RPMI8226 (cell line): Measurements from ENCODE around the gene CMSS1.

ENCODE experiments used
- DNase-seq: peaks from one replicate; pipeline ENCODE4 v3.0.0-alpha.2; 2015

Gene CMSS1

DNA sequence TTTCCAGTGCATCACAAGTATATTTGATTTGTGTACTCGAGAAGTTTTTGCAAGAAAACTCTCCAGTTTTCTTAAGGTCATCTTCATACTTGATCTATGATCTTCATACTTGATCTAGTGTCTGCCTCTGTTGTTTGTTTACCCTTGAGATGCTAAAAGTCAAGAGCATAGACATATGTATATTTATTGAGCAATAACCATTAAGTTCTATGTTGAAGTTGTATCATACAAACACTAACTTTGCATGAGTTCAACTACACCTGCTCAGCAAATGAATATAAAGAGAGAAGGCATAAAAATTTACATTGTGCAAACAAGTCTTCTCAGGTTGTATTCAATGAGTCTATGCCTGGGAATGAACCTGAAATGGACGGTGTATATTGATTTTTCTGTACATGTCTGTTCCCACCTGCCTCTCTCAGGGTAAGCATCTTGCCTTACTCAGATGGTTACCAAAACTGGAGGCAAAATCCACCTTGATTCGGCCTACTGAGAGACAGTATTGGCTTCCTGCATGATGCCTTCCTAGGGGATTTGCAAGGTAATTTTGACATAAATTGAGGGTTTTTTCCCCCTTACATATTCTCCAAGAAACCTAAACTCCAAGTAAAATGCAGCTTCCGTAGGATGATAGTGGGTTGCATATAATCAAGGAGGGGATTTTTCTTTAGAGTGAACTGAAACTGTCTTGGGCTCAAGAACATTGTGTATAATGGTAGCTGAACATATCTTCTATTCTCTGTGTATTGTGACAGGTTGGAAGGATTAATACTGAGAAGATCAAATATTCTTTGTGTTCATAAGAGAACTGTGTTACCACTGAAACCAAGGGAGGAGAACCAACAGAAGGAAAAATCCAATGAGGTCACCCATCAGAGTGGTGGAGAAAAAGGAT, 186.2 kb downstream of the CMSS1 start:
- no peak for DNase-seq

DNA sequence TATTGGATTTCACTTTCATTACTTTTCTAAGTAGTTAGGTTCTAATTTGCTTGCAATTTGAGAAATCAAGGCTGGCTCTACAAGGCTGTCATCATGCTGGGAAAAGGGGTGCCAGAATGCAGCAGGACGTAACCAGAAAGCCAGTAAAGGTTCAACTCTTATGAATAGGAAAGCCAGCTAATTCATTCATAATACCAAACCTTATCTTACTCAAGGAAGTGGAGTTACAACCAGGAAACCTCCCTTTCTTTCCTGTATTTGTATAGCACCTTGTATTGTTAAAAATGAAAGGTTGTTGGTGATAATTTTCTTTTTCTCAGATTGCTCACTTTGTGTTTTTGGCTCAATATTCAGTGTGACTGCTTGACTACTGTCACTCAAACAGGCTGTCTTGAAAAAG, 187.3 kb downstream of the CMSS1 start:
- no peak for DNase-seq

DNA sequence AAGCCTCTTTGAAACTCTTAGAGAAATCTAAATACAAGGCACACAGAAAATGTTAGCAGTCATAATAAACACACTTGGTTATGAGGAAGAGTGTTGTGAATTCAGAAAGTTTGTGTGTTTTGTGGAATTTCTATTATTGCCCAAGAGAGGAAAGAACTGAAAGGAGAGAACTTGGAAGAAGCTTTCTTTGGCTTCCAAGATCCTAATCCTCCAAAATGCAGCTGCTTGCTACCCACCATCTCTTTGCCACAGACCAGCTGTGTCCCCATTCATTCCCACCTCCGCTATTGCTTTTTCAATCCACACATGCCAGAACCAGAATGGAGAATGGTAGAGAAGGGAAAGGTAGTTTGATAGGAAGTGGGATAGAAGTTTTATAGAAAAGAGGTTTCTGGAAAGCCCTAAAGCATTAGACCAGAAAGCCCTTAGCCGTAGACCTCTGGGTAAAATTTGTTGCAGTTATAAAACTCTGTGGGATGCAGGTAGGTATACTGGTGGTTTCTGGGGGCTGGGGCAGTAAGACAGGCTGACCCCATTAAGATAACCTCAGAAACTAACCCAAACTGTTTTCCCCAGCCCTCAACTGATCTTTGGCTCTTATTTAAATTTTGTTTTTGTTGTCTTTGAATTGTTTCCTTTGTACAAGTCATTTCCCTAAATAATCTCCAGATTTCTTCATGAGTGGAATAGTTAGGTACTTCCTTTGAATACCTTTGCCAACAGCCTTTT, 188.2 kb downstream of the CMSS1 start:
- no peak for DNase-seq

GRCh38 chr3:100006570-100007271, 189.1 kb downstream of the CMSS1 start:
- no peak for DNase-seq

DNA sequence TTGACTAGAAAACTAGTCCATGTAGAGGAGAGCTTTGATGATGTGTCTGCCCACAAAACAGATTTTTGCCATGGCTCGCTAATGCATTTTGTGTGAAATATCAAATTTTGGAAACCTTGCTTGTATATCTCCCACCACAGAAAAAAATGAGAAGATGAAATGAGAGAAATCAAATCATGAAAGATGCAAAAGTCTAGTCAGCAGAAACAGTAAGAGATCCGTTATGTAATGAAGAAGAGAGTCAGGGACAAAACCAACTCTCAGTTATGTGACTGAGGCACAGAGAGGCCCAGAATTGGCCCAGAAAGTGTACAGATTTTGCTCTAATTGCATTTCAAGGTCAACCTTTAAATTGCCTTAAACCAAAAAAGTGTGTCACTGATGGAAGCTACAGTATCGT, 189.7 kb downstream of the CMSS1 start:
- no peak for DNase-seq

DNA sequence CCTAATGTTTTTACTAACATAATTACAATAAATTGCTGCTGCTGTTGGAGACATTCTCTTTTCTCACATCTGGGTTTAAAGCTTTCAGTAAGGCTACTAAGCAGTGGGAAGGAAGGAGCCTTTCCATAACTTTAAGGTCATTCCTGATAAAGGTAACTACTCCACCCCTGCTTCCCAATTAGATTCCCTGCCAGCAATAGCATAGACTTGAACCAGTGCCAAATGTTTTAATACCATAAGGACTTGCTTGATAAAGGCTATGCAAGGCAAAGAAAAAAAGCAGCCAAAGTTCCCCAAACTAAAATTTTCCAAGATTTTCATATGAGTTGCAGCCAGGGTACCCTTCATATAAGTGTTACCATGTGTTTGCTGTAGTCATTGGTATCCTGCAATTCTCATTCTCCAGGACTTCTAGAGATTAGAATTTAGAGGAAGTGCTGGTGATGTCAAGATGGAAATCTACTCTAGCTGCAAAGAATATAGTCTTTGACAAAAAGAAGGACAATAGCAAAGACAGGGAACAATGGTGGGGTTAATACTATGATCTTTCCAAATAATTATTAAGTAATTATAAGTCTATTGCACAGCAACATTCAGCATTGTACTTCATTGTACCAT, 190.5 kb downstream of the CMSS1 start:
- DNase-seq = no peak

DNA sequence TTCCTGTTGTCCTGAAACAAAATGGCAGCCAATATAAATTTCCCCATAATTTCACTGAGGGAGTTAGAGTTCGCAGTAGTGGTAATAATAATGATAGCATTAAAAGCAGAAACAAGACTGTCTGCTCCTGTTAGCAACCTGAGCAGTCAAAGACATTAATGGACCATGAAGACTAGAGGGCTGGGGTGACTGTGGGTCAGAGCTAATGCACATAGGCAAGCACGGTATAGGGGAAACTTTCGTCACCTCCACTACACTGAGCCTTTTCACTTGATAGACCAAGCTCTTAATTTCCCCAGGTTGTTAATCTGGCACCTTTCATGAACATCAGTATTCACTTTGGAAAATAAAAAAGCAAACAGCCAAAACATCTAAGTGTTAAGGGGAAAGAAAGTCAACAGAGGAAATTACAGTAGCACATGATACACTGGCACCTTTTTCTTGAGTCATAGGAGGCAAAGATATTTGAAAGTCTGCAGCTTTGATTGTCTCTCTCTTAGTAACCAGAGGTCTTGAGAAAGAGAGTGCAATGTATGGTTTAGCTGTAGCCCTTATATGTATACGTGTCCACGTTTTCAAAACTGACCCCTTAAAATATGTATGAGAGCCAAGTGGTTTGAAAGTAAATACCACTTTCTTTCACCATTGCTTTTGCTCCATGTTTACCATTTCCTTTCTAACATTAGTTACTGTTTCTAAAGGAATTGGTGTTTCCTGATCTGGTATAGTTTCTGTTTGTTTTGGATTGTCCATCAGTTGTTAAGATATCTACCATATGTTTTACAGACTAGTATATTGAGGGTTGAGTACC, 191.8 kb downstream of the CMSS1 start:
- no peak for DNase-seq

DNA sequence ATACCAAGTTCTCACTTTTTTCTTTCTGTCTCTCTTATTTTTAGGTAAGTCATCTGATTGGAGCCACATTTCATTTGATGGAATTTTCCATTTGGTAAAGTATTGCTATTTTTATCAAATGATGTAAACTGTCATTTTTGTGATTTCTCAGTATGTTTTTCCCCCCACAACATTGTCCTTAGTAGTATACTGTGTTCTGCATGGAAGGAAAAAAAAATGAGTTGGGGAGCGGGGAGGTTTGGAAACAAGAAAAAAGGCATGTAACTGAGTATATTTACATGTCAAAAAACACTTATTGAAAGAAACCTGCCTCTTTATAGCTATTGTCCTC, 192.4 kb downstream of the CMSS1 start:
- no peak for DNase-seq

DNA sequence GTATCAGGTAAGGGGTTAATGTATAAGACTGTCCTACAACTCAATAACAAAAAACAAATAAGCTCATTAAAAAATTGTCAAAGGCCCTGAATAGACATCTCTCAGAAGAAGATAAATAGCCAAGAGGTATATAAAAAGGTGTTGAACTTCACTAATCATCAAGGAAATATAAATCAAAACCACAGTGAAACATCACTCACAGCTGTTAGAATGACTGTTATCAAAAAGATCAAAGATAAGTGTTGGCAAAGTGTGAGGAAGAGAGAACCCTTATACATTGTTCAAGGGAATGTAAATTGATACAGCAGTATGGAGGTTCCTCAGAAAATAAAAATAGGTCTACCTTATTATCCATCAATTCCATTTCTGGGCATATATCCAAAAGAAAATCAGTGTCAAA, 201.1 kb downstream of the CMSS1 start:
- DNase-seq = no peak

GRCh38 chr3:100019719-100020118, 202.1 kb downstream of the CMSS1 start:
- no peak for DNase-seq

- no peak for DNase-seq
Observed at GRCh38 chr3:100020876-100021644, 203.4 kb downstream of the CMSS1 start.

DNA sequence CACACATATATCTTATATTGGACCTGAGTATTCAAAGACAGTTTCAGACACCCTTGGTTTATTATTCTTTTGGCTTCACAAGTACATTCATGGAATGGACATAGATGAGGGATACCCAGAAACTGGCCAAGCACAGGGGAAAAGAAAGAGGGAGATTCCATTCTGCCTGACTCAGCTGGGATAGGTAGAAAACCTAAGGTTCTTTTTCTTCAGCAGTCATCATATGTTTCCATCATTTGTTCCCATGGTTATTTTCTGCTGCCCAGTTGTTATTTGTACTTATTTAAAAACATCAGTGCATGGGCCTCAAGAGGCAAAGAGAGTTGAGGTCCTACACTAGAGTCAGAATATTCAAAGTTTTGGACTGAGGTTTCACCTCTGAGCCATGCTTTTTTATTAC, 204.8 kb downstream of the CMSS1 start:
- no peak for DNase-seq

DNA sequence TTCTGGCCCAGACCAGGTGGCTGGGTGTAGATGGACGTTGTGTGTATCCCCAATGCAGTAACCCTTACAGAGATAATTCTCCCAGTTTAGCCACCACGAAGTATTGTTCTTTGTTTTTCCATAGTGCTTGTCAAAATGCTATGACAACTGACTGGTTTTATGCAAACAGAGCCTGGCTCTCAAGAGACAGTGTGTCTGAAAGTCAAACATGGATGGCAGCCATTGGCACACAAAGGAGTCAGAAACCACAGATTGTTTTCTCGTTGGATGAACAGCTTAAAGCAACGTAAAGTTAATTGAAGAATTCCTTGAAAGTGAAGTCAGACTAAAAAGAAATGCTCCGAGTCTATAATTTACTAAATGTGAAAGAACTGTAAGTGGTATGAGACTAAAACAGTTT, 205.5 kb downstream of the CMSS1 start:
- DNase-seq = no peak

DNA sequence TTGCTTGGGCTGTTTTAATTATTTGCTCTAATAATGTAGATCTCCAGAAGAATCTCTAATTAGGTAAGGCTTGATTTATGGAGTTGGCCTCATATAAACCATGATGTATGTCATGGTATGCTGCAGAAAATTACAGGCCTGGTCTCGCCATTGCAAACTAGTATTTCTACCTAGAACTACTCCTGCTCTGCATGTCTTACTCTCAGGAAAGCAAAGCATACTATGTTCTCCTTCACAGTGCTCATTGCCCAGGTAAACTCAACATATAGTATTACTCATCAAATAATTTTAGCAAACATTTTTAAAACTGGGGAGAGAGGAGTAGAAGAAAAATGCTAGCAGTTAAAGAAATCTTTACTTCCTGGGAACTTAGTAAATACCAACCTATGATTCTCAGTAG, 205.9 kb downstream of the CMSS1 start:
- no peak for DNase-seq

DNA sequence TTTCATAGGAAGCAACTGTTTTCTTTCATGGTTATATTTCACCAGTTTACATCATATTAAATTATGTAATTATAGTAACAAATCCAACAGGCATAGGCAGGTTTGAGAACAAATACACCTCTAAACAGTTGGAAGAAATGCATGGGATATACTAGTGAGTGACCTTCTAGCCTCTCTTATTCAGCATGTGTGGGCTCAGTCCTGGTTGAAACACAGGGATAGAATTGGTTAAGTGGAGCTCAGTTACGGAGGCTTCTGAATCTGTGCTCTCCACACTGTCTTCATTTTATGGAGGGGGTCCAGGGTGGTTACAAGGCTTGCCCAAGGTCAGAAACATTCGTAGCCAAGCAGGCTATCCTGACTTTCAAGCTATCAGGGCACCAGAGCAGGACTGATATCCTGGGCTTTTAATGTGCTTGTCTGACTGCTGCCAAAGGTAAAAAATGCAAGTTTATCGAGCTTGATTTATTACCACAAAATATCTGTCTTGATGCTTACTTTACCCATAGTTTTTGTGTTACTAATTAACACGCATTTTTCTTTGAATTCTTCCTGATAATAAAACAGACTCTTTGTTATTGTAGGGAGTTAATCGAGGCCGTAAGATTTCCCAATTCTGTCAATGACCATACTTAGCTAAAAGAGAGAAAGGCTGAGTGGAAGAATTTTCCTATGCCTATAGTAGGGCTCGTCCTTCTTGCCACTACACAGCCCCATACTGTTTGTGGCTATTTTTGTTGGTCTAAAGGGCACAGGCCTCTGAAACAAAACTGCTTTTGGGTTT, 207.1 kb downstream of the CMSS1 start:
- DNase-seq = no peak

- DNase-seq = no peak
Observed at GRCh38 chr3:100027321-100027720, 209.7 kb downstream of the CMSS1 start.

- no peak for DNase-seq
Observed at GRCh38 chr3:100029052-100029451, 211.4 kb downstream of the CMSS1 start.

- DNase-seq = no peak
Observed at GRCh38 chr3:100029689-100030088, 212.0 kb downstream of the CMSS1 start.

DNA sequence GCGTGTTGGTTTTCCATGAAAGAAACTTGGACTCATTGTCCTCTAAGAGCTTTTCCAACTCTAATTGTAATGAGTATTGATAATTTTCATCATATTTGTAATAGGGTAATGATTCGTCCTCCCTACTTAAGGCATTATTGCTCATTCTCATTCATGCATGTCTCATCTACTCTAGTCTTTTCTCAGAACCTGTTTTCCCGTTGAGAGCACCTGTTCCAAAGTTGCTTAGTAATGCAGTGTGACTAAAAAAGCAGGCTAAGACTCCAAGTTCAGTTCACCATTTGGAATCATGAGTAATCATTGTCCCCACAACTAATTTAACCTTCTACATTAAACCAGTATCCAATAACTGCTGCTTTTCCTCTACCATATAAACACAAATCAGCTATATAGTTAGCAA, 212.7 kb downstream of the CMSS1 start:
- DNase-seq = no peak

GRCh38 chr3:100030914-100031425, 213.3 kb downstream of the CMSS1 start:
- no peak for DNase-seq

- no peak for DNase-seq
Observed at GRCh38 chr3:100032243-100032642, 214.6 kb downstream of the CMSS1 start.
